CD14-positive monocyte (primary cell): ENCODE results near the gene GUCA1C. TPM values are rescaled to one million over a fixed set of nuclear protein-coding genes. Genes with fewer than 3 reads are reported as not detected.

Experiments used
- DNase-seq, 3 donors: peaks; one replicate each; pipeline ENCODE4 v3.0.0-alpha.2; 2011 to 2022
- H2AFZ ChIP-seq: 2 replicates; pipeline ENCODE4 v1.6.0; 2012; ENCODE audit warnings: mild to moderate bottlenecking, low read depth, low read length, inconsistent platforms; ENCODE audit not compliant: insufficient read depth, poor library complexity, severe bottlenecking
- H3K27ac ChIP-seq, 2 donors: 1 replicate in 1 of 2; 2 replicates in 1 of 2; pipeline ENCODE4 v1.5.1; 2012 to 2013; ENCODE audit warnings: low read length in 2 of 2, control low read depth in 1 of 2, inconsistent platforms in 1 of 2, low read depth in 1 of 2, mild to moderate bottlenecking in 1 of 2
- H3K27me3 ChIP-seq, 2 donors: one replicate each; pipeline versions ENCODE4 v1.6.0 to v1.6.1; 2011 to 2013; ENCODE audit warnings: low read length in 2 of 2; ENCODE audit not compliant: control insufficient read depth in 2 of 2, insufficient read depth in 2 of 2
- H3K36me3 ChIP-seq, 2 donors: replicated peaks in 1 of 2; 1 replicate in 1 of 2; 2 replicates in 1 of 2; pipeline versions ENCODE4 v1.5.1 to v1.6.1; 2012 to 2013; ENCODE audit warnings: low read length in 2 of 2, control low read depth in 1 of 2, inconsistent platforms in 1 of 2, mild to moderate bottlenecking in 1 of 2; ENCODE audit not compliant: insufficient read depth in 2 of 2, control insufficient read depth in 1 of 2
- H3K4me1 ChIP-seq, 2 donors: 1 replicate in 1 of 2; 2 replicates in 1 of 2; pipeline versions ENCODE4 v1.5.1 to v1.6.1; 2012 to 2013; ENCODE audit warnings: low read length in 2 of 2, control low read depth in 1 of 2, inconsistent platforms in 1 of 2, mild to moderate bottlenecking in 1 of 2, moderate library complexity in 1 of 2; ENCODE audit not compliant: insufficient read depth in 2 of 2, control insufficient read depth in 1 of 2
- H3K4me2 ChIP-seq: replicated peaks from 2 replicates; pipeline ENCODE3; 2012; ENCODE audit warnings: low read length, moderate library complexity, mild to moderate bottlenecking; ENCODE audit not compliant: poor library complexity, severe bottlenecking; ENCODE audit errors: extremely low read depth
- H3K4me3 ChIP-seq, 3 experiments: fragments of 200-600 bp in 1 of 3; sonication (generic) in 1 of 3; replicated peaks in 1 of 3; 1 replicate in 2 of 3; 2 replicates in 1 of 3; pipeline ENCODE4 v1.5.1; 2011 to 2013; ENCODE audit warnings: low read length in 3 of 3, mild to moderate bottlenecking in 3 of 3, control low read depth in 2 of 3, low read depth in 2 of 3, inconsistent platforms in 1 of 3, moderate library complexity in 1 of 3
- H3K79me2 ChIP-seq: 2 replicates; pipeline ENCODE4 v1.6.0; 2012; ENCODE audit warnings: mild to moderate bottlenecking, control low read depth, inconsistent platforms, low read length, moderate library complexity; ENCODE audit not compliant: insufficient read depth
- H3K9ac ChIP-seq: 2 replicates; pipeline ENCODE4 v1.6.0; 2017; ENCODE audit warnings: low read length, mild to moderate bottlenecking; ENCODE audit not compliant: insufficient read depth, poor library complexity, severe bottlenecking
- H3K9me3 ChIP-seq, 2 donors: replicated peaks in 1 of 2; 1 replicate in 1 of 2; 2 replicates in 1 of 2; pipeline versions ENCODE4 v1.5.1 to v1.6.1; 2012 to 2013; ENCODE audit warnings: low read length in 2 of 2, control low read depth in 1 of 2; ENCODE audit not compliant: control insufficient read depth in 1 of 2, insufficient read depth in 1 of 2
- H4K20me1 ChIP-seq: 2 replicates; pipeline ENCODE4 v1.6.0; 2012; ENCODE audit warnings: mild to moderate bottlenecking, low read length, control low read depth, moderate library complexity; ENCODE audit not compliant: insufficient read depth
- H3K27ac Mint-ChIP-seq, 7 donors: one replicate each; pipeline ENCODE4 v1.8.0; 2020; ENCODE audit warnings: mild to moderate bottlenecking in 7 of 7, mixed read lengths in 7 of 7, moderate library complexity in 6 of 7, inconsistent platforms in 2 of 7
- H3K27me3 Mint-ChIP-seq, 3 donors: one replicate each; pipeline ENCODE4 v1.8.0; 2021 to 2022; ENCODE audit warnings: low read depth in 3 of 3, mild to moderate bottlenecking in 3 of 3, mixed read lengths in 3 of 3, moderate library complexity in 3 of 3, inconsistent platforms in 1 of 3
- H3K36me3 Mint-ChIP-seq, 2 donors: one replicate each; pipeline ENCODE4 v1.8.0; 2020; ENCODE audit warnings: mixed read lengths in 2 of 2, inconsistent platforms in 1 of 2, mild to moderate bottlenecking in 1 of 2
- H3K4me1 Mint-ChIP-seq: one replicate; pipeline ENCODE4 v1.8.0; 2020; ENCODE audit warnings: mild to moderate bottlenecking, mixed read lengths
- H3K4me3 Mint-ChIP-seq, 2 donors: one replicate each; pipeline ENCODE4 v1.8.0; 2020; ENCODE audit warnings: mild to moderate bottlenecking in 2 of 2, mixed read lengths in 2 of 2, moderate library complexity in 1 of 2
- H3K9me3 Mint-ChIP-seq, 7 donors: one replicate each; pipeline ENCODE4 v1.8.0; 2020 to 2022; ENCODE audit warnings: mixed read lengths in 7 of 7, mild to moderate bottlenecking in 6 of 7, moderate library complexity in 6 of 7, inconsistent platforms in 2 of 7
- CTCF ChIP-seq: fragments of 200-600 bp; IDR thresholded peaks from one replicate; pipeline ENCODE4 v1.8.0; 2022; ENCODE audit warnings: antibody characterized with exemption, mild to moderate bottlenecking
- WGBS: methylation state at CpG from one replicate; pipeline ENCODE4 v1.1.5; 2013; ENCODE audit warnings: missing lambda C conversion rate; ENCODE audit not compliant: insufficient coverage; 5-methylcytosine and 5-hydroxymethylcytosine counted together
- intact Hi-C, 2 donors: fragments of 100-400 bp; cut with micrococcal nuclease; formaldehyde crosslinking; loops; one replicate each; pipeline versions ENCODE4 v1.15.0 to v1.15.1; 2023
- polyA plus RNA-seq, 3 donors: library from polyadenylated mRNA; depleted of rRNA in 1 of 3; unstranded in 2 of 3; stranded (reverse) in 1 of 3; fragments of 300-500 nt in 2 of 3; fragments of >200 nt in 1 of 3; fragmentation: Illumina TruSeq in 2 of 3; gene quantifications; 1 replicate in 2 of 3; 2 replicates in 1 of 3; pipeline ENCODE4 v1.2.3, GENCODE V29; 2012 to 2021

Gene GUCA1C
- polyA plus RNA-seq, 3 donors: not detected

- H3K79me2 ChIP-seq: no peaks in the 10 kb centered on the region
- H4K20me1 ChIP-seq: no peaks in the 10 kb centered on the region
- no peaks in the 10 kb centered on the region for H3K9me3 ChIP-seq
- no peak for TF ChIP-seq CTCF
- intact Hi-C loops: no loop called here
- no peaks in the 10 kb centered on the region for H3K36me3 Mint-ChIP-seq
- DNase-seq: no peak
- no peak overlapping the region for H3K4me2 ChIP-seq
- no peaks in the 10 kb centered on the region for H3K36me3 ChIP-seq
- H3K4me3 ChIP-seq: no peak overlapping the region
- no peaks in the 10 kb centered on the region for H3K4me1 ChIP-seq
- H3K27me3 Mint-ChIP-seq: peaks cover 0 to 2% (median 2%) of the 10 kb centered on the region in 3 donors
- no peaks in the 10 kb centered on the region for H3K9me3 Mint-ChIP-seq
- no peak overlapping the region for H3K27ac Mint-ChIP-seq
- no peaks in the 10 kb centered on the region for H3K27me3 ChIP-seq
- H3K9ac ChIP-seq: no peak overlapping the region
- H3K27ac ChIP-seq: no peak overlapping the region
- H2AFZ ChIP-seq: no peak overlapping the region
- no peaks in the 10 kb centered on the region for H3K4me1 Mint-ChIP-seq
- no peak overlapping the region for H3K4me3 Mint-ChIP-seq
- WGBS: no CpG with 5 or more reads among the region's 2 CpGs
Observed at GRCh38 chr3:108887777-108888176, 65.9 kb downstream of the GUCA1C start.

GRCh38 chr3:108887121-108887520 lies 66.6 kb downstream of the GUCA1C start:
- no peaks in the 10 kb centered on the region for H3K79me2 ChIP-seq
- no peak overlapping the region for H2AFZ ChIP-seq
- no peaks in the 10 kb centered on the region for H3K9me3 ChIP-seq
- no peak for TF ChIP-seq CTCF
- no peaks in the 10 kb centered on the region for H3K36me3 ChIP-seq
- no peaks in the 10 kb centered on the region for H3K9me3 Mint-ChIP-seq
- intact Hi-C loops: no loop called here
- peaks cover 0 to 2% (median 2%) of the 10 kb centered on the region in 3 donors for H3K27me3 Mint-ChIP-seq
- H3K4me2 ChIP-seq: no peak overlapping the region
- no peak overlapping the region for H3K9ac ChIP-seq
- H4K20me1 ChIP-seq: no peaks in the 10 kb centered on the region
- no peak overlapping the region for H3K4me3 Mint-ChIP-seq
- no peaks in the 10 kb centered on the region for H3K4me1 ChIP-seq
- no peaks in the 10 kb centered on the region for H3K4me1 Mint-ChIP-seq
- WGBS: 100% methylated on average over 2 of the region's 4 CpGs
- no peak overlapping the region for H3K4me3 ChIP-seq
- no peaks in the 10 kb centered on the region for H3K27me3 ChIP-seq
- DNase-seq: no peak
- H3K27ac ChIP-seq: no peak overlapping the region
- no peaks in the 10 kb centered on the region for H3K36me3 Mint-ChIP-seq
- no peak overlapping the region for H3K27ac Mint-ChIP-seq
